ENCODE results near the gene TAF8.

DNA sequence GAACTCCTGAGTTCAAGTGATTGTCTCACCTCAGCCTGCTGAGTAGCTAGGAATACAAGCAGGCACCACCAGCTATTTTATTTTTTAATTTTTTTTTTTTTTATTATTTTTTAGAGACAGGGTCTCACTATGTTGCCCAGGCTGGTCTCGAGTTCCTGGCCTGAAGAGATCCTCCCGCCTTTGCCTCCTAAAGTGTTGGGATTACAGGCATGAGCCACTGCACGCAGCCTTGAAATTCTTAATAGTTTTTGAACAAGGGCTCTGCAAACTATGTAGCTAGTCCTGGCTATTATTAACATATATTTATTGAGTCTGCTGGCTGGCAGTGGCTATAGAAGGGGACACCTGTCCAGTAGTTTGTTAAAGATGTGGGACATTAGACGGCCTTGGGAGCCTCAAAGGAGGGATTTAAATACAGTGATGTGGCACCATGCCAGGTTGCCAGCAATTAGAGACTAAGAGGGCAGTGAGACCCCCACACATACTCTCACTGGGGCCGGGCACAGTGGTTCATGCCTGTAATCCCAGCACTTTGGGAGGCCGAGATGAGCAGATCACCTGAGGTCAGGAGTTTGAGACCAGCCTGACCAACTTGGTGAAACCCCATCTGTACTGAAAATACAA lies 21.1 kb upstream of the TAF8 start:
- TF ChIP-seq, protein P1, sequence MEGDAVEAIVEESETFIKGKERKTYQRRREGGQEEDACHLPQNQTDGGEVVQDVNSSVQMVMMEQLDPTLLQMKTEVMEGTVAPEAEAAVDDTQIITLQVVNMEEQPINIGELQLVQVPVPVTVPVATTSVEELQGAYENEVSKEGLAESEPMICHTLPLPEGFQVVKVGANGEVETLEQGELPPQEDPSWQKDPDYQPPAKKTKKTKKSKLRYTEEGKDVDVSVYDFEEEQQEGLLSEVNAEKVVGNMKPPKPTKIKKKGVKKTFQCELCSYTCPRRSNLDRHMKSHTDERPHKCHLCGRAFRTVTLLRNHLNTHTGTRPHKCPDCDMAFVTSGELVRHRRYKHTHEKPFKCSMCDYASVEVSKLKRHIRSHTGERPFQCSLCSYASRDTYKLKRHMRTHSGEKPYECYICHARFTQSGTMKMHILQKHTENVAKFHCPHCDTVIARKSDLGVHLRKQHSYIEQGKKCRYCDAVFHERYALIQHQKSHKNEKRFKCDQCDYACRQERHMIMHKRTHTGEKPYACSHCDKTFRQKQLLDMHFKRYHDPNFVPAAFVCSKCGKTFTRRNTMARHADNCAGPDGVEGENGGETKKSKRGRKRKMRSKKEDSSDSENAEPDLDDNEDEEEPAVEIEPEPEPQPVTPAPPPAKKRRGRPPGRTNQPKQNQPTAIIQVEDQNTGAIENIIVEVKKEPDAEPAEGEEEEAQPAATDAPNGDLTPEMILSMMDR (IDR thresholded peaks at IDR 0.05; ENCODE audit: low read depth, low read length, poor library complexity, severe bottlenecking) = no peak
- no peak for TF ChIP-seq EZH2phosphoT487 (IDR thresholded peaks at IDR 0.05; ENCODE audit: borderline replicate concordance, low read length)

All from DOHH2 (cell line).